ENCODE results near the gene ZNF439. TPM values are rescaled to one million over a fixed set of nuclear protein-coding genes. Genes with fewer than 3 reads are reported as not detected.
"Not testable (repeated sequence)": the region's sequence is repeated elsewhere in the genome, so short reads cannot be mapped to it uniquely, and the experiment has no call there.

Gene ZNF439
- total RNA-seq, 1 donor from 2014 or later: 4.7 TPM

DNA sequence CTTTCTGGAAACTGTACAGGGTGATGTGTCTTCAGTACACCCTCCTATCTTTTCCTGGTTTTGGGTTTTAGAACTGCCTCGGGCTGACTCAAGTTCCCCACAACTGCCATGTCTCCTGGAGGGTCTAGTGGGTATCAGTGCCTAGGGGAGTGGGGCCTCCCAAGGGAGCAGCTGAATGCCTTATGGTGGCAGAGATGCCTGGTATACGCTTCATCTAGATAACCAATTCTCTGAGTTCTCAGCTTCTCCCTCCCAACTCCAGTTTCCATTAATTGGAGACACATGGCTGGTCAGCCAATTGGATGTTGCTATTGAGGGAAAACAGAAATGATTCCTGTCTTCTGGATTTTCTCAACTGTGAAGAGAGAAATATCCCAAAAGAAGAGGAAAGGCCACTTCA is 12.8 kb downstream of the ZNF439 start:
- no peaks in the 10 kb centered on the region for H3K27me3 ChIP-seq (ENCODE audit: control insufficient read depth in 3 of 3, insufficient read depth in 3 of 3, low read length in 3 of 3)
- H3K9ac ChIP-seq (ENCODE audit: low read depth in 1 of 3, low read length in 3 of 3): no peak overlapping the region
- H3K9me3 ChIP-seq (ENCODE audit: control insufficient read depth in 3 of 3, low read length in 3 of 3): peaks cover 3 to 9% (median 4%) of the 10 kb centered on the region in 3 donors
- H3K4me3 ChIP-seq (ENCODE audit: low read length in 3 of 3): no peak overlapping the region
- H3K4me1 ChIP-seq (ENCODE audit: control insufficient read depth in 3 of 3, insufficient read depth in 3 of 3, low read length in 3 of 3): no peaks in the 10 kb centered on the region
- no peak overlapping the region for H3K27ac ChIP-seq (ENCODE audit: low read depth, low read length)
- no peaks in the 10 kb centered on the region for H3K36me3 ChIP-seq (ENCODE audit: control insufficient read depth in 3 of 3, insufficient read depth in 3 of 3, low read length in 3 of 3)

DNA sequence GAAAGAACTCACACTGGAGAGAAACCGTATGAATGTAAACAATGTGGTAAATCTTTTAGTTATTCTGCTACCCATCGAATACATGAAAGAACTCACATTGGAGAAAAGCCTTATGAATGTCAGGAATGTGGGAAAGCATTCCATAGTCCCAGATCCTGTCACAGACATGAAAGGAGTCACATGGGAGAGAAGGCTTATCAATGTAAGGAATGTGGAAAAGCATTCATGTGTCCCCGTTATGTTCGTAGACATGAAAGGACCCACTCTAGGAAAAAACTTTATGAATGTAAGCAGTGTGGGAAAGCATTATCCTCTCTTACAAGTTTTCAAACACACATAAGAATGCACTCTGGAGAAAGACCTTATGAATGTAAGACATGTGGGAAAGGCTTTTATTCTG is 19.2 kb downstream of the ZNF439 start:
- H3K27ac ChIP-seq (ENCODE audit: low read depth, low read length); H3K4me1 ChIP-seq (ENCODE audit: control insufficient read depth in 3 of 3, insufficient read depth in 3 of 3, low read length in 3 of 3); H3K9ac ChIP-seq (ENCODE audit: low read depth in 1 of 3, low read length in 3 of 3); H3K27me3 ChIP-seq (ENCODE audit: control insufficient read depth in 3 of 3, insufficient read depth in 3 of 3, low read length in 3 of 3): not testable (repeated sequence)
- Histone ChIP-seq H3K9me3 (ENCODE audit: control insufficient read depth in 3 of 3, low read length in 3 of 3) (peaks cover 14 to 22% (median 20%) of the 10 kb centered on the region in 3 donors), H3K4me3 (ENCODE audit: low read length in 3 of 3) (peak overlapping the region in 1 of 3 donors; percentile 50), H3K36me3 (ENCODE audit: control insufficient read depth in 3 of 3, insufficient read depth in 3 of 3, low read length in 3 of 3) (peaks cover 12 to 17% (median 13%) of the 10 kb centered on the region in 3 donors)

DNA sequence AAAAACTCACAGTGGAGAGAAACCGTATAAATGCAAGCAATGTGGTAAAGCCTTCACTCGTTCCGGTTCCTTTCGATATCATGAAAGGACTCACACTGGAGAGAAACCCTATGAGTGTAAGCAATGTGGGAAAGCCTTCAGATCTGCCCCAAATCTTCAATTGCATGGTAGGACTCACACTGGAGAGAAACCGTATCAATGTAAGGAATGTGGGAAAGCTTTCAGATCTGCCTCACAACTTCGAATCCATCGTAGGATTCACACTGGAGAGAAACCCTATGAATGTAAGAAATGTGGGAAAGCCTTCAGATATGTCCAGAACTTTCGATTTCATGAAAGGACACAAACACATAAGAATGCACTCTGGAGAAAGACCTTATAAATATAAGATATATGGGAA is 19.7 kb downstream of the ZNF439 start:
- H3K27ac ChIP-seq (ENCODE audit: low read depth, low read length): no peak overlapping the region
- H3K27me3 ChIP-seq (ENCODE audit: control insufficient read depth in 3 of 3, insufficient read depth in 3 of 3, low read length in 3 of 3): no peaks in the 10 kb centered on the region
- peaks cover 14 to 22% (median 20%) of the 10 kb centered on the region in 3 donors for H3K9me3 ChIP-seq (ENCODE audit: control insufficient read depth in 3 of 3, low read length in 3 of 3)
- no peak overlapping the region for H3K9ac ChIP-seq (ENCODE audit: low read depth in 1 of 3, low read length in 3 of 3)
- peak overlapping the region in 1 of 3 donors; percentile 50 for H3K4me3 ChIP-seq (ENCODE audit: low read length in 3 of 3)
- H3K36me3 ChIP-seq (ENCODE audit: control insufficient read depth in 3 of 3, insufficient read depth in 3 of 3, low read length in 3 of 3): peaks cover 12 to 17% (median 13%) of the 10 kb centered on the region in 3 donors
- H3K4me1 ChIP-seq (ENCODE audit: control insufficient read depth in 3 of 3, insufficient read depth in 3 of 3, low read length in 3 of 3): no peaks in the 10 kb centered on the region

DNA sequence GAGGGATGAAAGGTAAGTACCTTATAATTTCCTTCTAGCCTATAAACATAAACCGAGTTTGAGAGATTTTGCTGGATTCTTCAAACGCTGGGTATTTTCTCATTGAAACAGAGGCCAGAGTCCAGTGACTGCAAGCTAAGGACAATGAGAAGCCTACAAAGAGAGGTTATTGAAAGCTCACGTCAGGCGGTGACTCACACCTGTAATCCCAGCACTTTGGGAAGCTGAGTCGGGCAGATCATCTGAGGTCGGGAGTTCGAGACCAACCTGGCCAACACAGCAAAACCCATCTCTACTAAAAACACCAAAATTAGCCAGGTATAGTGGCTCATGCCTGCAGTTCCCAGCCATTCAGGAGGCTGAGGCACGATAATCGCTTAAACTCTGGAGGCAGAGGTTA is 24.1 kb downstream of the ZNF439 start:
- Histone ChIP-seq H3K27ac (ENCODE audit: low read depth, low read length) (no peak overlapping the region), H3K27me3 (ENCODE audit: control insufficient read depth in 3 of 3, insufficient read depth in 3 of 3, low read length in 3 of 3) (no peaks in the 10 kb centered on the region), H3K9ac (ENCODE audit: low read depth in 1 of 3, low read length in 3 of 3) (no peak overlapping the region), H3K4me3 (ENCODE audit: low read length in 3 of 3) (no peak overlapping the region), H3K4me1 (ENCODE audit: control insufficient read depth in 3 of 3, insufficient read depth in 3 of 3, low read length in 3 of 3) (no peaks in the 10 kb centered on the region), H3K36me3 (ENCODE audit: control insufficient read depth in 3 of 3, insufficient read depth in 3 of 3, low read length in 3 of 3) (peaks cover 6 to 10% (median 7%) of the 10 kb centered on the region in 3 donors), H3K9me3 (ENCODE audit: control insufficient read depth in 3 of 3, low read length in 3 of 3) (peaks cover 8 to 18% (median 16%) of the 10 kb centered on the region in 3 donors)

DNA sequence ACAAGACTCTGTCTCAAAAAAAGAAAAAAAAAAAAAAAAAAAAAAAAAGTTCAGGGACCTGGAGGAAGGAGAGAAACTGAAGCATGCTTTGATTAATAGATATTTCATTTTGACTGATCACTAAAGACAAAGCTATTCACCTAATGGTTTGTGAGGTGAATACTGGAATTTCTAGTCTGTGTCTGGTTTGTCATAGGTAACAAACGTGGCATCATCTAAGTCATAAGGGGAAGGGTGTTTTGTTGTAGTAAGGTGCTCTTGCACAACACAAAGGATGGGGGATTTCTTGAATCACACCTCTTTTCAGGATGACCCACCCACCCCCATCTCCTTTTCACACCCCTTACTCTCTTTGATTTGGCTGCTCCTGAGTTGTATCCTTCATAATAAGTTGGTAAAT is 25.2 kb downstream of the ZNF439 start:
- no peak overlapping the region for H3K4me3 ChIP-seq (ENCODE audit: low read length in 3 of 3)
- H3K9me3 ChIP-seq (ENCODE audit: control insufficient read depth in 3 of 3, low read length in 3 of 3): peaks cover 4 to 9% (median 7%) of the 10 kb centered on the region in 3 donors
- no peak overlapping the region for H3K27ac ChIP-seq (ENCODE audit: low read depth, low read length)
- no peaks in the 10 kb centered on the region for H3K4me1 ChIP-seq (ENCODE audit: control insufficient read depth in 3 of 3, insufficient read depth in 3 of 3, low read length in 3 of 3)
- no peak overlapping the region for H3K9ac ChIP-seq (ENCODE audit: low read depth in 1 of 3, low read length in 3 of 3)
- peaks cover 0 to 1% (median 0%) of the 10 kb centered on the region in 3 donors for H3K36me3 ChIP-seq (ENCODE audit: control insufficient read depth in 3 of 3, insufficient read depth in 3 of 3, low read length in 3 of 3)
- H3K27me3 ChIP-seq (ENCODE audit: control insufficient read depth in 3 of 3, insufficient read depth in 3 of 3, low read length in 3 of 3): no peaks in the 10 kb centered on the region

DNA sequence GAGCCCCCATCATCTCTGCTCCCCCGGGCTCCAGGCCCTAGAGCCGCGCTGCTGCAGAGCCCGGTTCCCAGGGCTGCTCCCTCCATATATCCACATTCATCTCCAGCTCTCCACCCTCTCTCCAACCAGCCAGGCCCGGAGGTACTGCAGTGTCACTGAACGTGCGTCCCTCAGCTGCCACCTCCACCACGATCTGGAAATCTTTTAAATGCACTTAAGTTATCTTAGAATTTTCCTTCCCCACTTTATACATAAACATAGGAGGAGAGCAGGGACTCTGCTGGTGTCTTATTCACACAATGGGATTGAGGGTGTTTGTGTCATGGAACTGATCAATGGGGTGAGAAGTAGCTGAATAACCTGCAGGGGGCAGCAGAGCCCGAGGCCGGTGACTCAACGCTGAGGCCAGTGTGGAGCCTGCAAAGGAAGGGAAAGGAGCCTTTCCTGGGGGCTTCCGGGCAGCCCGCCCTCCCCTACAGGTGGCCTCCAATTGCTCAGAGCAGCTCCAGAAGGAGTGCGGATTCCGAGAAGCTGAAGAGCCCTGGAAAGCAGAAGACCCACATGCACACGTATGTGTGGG is 31.3 kb downstream of the ZNF439 start:
- H3K4me3 ChIP-seq (ENCODE audit: low read length in 3 of 3); H3K27me3 ChIP-seq (ENCODE audit: control insufficient read depth in 3 of 3, insufficient read depth in 3 of 3, low read length in 3 of 3); H3K36me3 ChIP-seq (ENCODE audit: control insufficient read depth in 3 of 3, insufficient read depth in 3 of 3, low read length in 3 of 3); H3K9me3 ChIP-seq (ENCODE audit: control insufficient read depth in 3 of 3, low read length in 3 of 3); H3K4me1 ChIP-seq (ENCODE audit: control insufficient read depth in 3 of 3, insufficient read depth in 3 of 3, low read length in 3 of 3); H3K27ac ChIP-seq (ENCODE audit: low read depth, low read length); H3K9ac ChIP-seq (ENCODE audit: low read depth in 1 of 3, low read length in 3 of 3): not testable (repeated sequence)

DNA sequence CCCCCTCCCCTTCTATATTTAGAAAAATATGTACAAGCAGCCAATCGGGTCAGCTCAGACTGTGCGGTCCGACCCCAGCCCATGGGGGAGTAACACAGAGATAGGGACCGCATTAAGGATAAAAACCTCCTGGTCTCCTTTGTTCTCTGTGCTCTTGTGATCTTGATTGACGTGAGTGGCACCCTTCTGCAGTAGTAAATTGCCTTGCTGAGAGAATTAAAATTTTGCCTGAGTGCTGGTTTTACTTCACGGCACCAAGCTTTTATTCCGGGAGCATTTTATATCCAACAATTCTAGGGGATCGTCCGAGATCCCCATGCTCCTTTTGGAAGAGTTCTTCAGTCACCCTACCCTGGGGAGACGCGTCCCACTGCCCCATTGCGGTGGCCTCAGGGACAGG is 32.1 kb downstream of the ZNF439 start:
- Histone ChIP-seq H3K27ac (ENCODE audit: low read depth, low read length) (no peak overlapping the region), H3K27me3 (ENCODE audit: control insufficient read depth in 3 of 3, insufficient read depth in 3 of 3, low read length in 3 of 3) (no peaks in the 10 kb centered on the region), H3K4me1 (ENCODE audit: control insufficient read depth in 3 of 3, insufficient read depth in 3 of 3, low read length in 3 of 3) (peaks cover 0 to 2% (median 0%) of the 10 kb centered on the region in 3 donors), H3K36me3 (ENCODE audit: control insufficient read depth in 3 of 3, insufficient read depth in 3 of 3, low read length in 3 of 3) (no peaks in the 10 kb centered on the region), H3K4me3 (ENCODE audit: low read length in 3 of 3) (no peak overlapping the region), H3K9ac (ENCODE audit: low read depth in 1 of 3, low read length in 3 of 3) (no peak overlapping the region), H3K9me3 (ENCODE audit: control insufficient read depth in 3 of 3, low read length in 3 of 3) (no peaks in the 10 kb centered on the region)

DNA sequence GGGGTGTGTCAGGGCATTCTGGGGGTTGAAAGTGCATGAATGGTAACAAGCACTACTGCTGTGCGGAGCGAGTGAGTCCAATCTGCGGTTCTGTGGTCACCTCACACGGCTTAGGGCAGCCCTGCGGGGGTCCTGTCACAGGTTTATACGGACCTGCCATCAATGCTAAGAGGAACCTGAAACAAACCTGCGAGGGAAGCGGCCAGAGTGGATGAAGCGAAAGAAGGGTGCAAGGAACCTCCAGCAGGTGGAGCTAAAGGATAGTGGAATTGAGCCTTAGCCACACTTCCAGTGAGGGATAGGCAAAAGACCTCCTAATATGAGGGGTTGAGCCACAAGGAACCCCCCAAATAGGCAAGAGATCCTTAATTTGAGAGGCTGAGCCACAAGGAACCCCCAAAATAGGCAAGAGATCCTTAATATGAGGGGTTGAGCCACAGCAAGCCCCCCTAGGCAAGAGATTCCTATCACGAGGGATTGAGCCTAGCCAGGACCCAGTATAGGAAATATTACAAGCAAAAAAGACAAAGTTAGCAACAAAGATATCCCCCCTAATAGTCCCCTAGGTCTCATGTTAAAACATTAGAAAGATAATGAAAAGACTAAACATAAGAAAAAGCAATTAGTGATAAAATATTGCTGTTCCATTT is 32.8 kb downstream of the ZNF439 start:
- H3K27ac ChIP-seq (ENCODE audit: low read depth, low read length): no peak overlapping the region

DNA sequence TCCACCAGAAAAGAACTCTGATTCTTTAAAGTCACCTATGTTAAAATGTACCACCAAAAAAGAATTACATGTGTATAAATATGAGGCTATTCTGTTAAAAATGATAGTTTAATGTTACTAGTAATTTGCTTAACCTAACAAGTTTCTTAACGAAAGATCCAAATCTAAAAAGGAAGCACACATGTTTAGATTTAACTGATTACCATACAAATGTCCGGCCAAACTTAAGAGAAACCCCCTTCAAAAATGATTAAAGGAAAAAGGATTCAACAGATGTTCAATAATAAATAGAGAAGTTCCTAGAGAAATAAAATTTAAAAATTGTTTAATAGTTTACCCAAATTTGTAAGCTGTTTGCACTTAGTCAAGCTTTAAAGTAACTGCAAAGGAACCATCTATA is 34.1 kb downstream of the ZNF439 start:
- H3K27ac ChIP-seq (ENCODE audit: low read depth, low read length): no peak overlapping the region
- no peak overlapping the region for H3K4me3 ChIP-seq (ENCODE audit: low read length in 3 of 3)

More for the DNA sequence above, 32.8 kb downstream of the ZNF439 start:
- Histone ChIP-seq H3K4me3 (ENCODE audit: low read length in 3 of 3) (no peak overlapping the region), H3K4me1 (ENCODE audit: control insufficient read depth in 3 of 3, insufficient read depth in 3 of 3, low read length in 3 of 3) (peaks cover 0 to 2% (median 0%) of the 10 kb centered on the region in 3 donors), H3K36me3 (ENCODE audit: control insufficient read depth in 3 of 3, insufficient read depth in 3 of 3, low read length in 3 of 3) (no peaks in the 10 kb centered on the region), H3K9ac (ENCODE audit: low read depth in 1 of 3, low read length in 3 of 3) (no peak overlapping the region), H3K9me3 (ENCODE audit: control insufficient read depth in 3 of 3, low read length in 3 of 3) (no peaks in the 10 kb centered on the region), H3K27me3 (ENCODE audit: control insufficient read depth in 3 of 3, insufficient read depth in 3 of 3, low read length in 3 of 3) (no peaks in the 10 kb centered on the region)

DNA sequence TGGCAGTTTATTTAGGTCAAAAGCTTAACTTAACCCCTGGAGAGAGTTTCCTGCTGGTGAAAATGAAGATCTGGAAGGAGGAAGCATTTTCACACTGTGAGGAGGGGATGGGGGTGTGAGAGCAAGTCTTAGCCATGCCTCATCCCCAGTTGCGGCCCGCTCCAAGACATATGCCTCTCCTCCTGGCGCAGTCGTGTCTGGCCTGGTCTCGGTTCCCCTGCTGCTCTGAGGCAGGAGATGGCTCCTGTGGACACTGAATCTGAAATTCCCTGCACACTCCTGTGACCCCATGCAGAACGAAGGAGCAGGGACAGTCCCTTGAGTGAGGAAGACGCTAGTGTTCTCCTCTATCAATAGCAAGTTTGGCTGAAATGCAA is 38.7 kb downstream of the ZNF439 start:
- H3K36me3 ChIP-seq (ENCODE audit: control insufficient read depth in 3 of 3, insufficient read depth in 3 of 3, low read length in 3 of 3): no peaks in the 10 kb centered on the region
- peak overlapping the region in 2 of 3 donors; percentile 81 to 86 for H3K9ac ChIP-seq (ENCODE audit: low read depth in 1 of 3, low read length in 3 of 3)
- no peaks in the 10 kb centered on the region for H3K27me3 ChIP-seq (ENCODE audit: control insufficient read depth in 3 of 3, insufficient read depth in 3 of 3, low read length in 3 of 3)
- peaks cover 3 to 12% (median 5%) of the 10 kb centered on the region in 3 donors for H3K4me1 ChIP-seq (ENCODE audit: control insufficient read depth in 3 of 3, insufficient read depth in 3 of 3, low read length in 3 of 3)
- H3K9me3 ChIP-seq (ENCODE audit: control insufficient read depth in 3 of 3, low read length in 3 of 3): no peaks in the 10 kb centered on the region
- peak overlapping the region; percentile 77 for H3K27ac ChIP-seq (ENCODE audit: low read depth, low read length)
- peak overlapping the region; percentile 85 to 94 (median 90) for H3K4me3 ChIP-seq (ENCODE audit: low read length in 3 of 3)

More for the DNA sequence above, 34.1 kb downstream of the ZNF439 start:
- Histone ChIP-seq H3K36me3 (ENCODE audit: control insufficient read depth in 3 of 3, insufficient read depth in 3 of 3, low read length in 3 of 3) (no peaks in the 10 kb centered on the region), H3K9me3 (ENCODE audit: control insufficient read depth in 3 of 3, low read length in 3 of 3) (no peaks in the 10 kb centered on the region), H3K9ac (ENCODE audit: low read depth in 1 of 3, low read length in 3 of 3) (no peak overlapping the region), H3K27me3 (ENCODE audit: control insufficient read depth in 3 of 3, insufficient read depth in 3 of 3, low read length in 3 of 3) (no peaks in the 10 kb centered on the region), H3K4me1 (ENCODE audit: control insufficient read depth in 3 of 3, insufficient read depth in 3 of 3, low read length in 3 of 3) (peaks cover 3 to 8% (median 5%) of the 10 kb centered on the region in 3 donors)
